Endothelial cell of umbilical vein (primary cell): ENCODE data around the gene C1orf216. TPM values are rescaled to one million over a fixed set of nuclear protein-coding genes. Genes with fewer than 3 reads are reported as not detected.

Source experiments
- BruUV-seq: library from RNA; stranded (reverse); fragments of 400-500 nt; replicated peaks from 2 replicates; lab custom pipeline; 2021; lab: Mats Ljungman, UMichigan
- CTCF ChIA-PET: fragments of 300-600, 350-600 bp; sonication (Branson Sonifier 250); formaldehyde crosslinking; loops from one replicate; lab custom pipeline; 2021; ENCODE audit warnings: antibody characterized with exemption, inconsistent platforms; lab: Charles Lee
- POLR2A ChIA-PET: fragments of 300-600, 350-600 bp; sonication (Branson Sonifier 250); formaldehyde crosslinking; loops from one replicate; lab custom pipeline; 2021; ENCODE audit warnings: antibody characterized with exemption, inconsistent platforms; lab: Charles Lee
- DNase-seq: peaks from one replicate; pipeline ENCODE4 v3.0.0-alpha.2; 2011; ENCODE audit warnings: low read depth, low spot score
- FAIRE-seq: peaks from 2 replicates; lab custom pipeline; 2011; peaks lifted over from hg19 to GRCh38; lab: Jason Lieb, UNC
- H2AFZ ChIP-seq: 2 replicates; pipeline ENCODE4 v1.6.0; 2012; ENCODE audit warnings: low read depth, low read length, control low read depth, inconsistent platforms
- H3K27ac ChIP-seq: 2 replicates; pipeline ENCODE4 v1.5.1; 2011; ENCODE audit warnings: low read depth, mild to moderate bottlenecking, control low read depth, low read length, moderate library complexity; ENCODE audit not compliant: insufficient read depth
- H3K27me3 ChIP-seq, 2 experiments: 2 replicates each; pipeline versions ENCODE4 v1.6.0 to v1.6.1; 2011; ENCODE audit warnings: low read length in 2 of 2, mixed read lengths in 1 of 2; ENCODE audit not compliant: control insufficient read depth in 2 of 2, insufficient read depth in 2 of 2
- H3K36me3 ChIP-seq, 2 experiments: 2 replicates in 1 of 2; 3 replicates in 1 of 2; pipeline ENCODE4 v1.5.1; 2011; ENCODE audit warnings: low read length in 2 of 2, mild to moderate bottlenecking in 1 of 2, moderate library complexity in 1 of 2; ENCODE audit not compliant: control insufficient read depth in 2 of 2, insufficient read depth in 2 of 2; ENCODE audit errors: extremely low read depth in 1 of 2
- H3K4me1 ChIP-seq: 3 replicates; pipeline ENCODE4 v1.5.1; 2011; ENCODE audit warnings: mild to moderate bottlenecking, low read length; ENCODE audit not compliant: control insufficient read depth, insufficient read depth; ENCODE audit errors: extremely low read depth
- H3K4me2 ChIP-seq: 2 replicates; pipeline ENCODE4 v1.6.1; 2011; ENCODE audit warnings: low read length, control low read depth, mixed read lengths; ENCODE audit not compliant: insufficient read depth
- H3K4me3 ChIP-seq, 3 experiments: fragments of 200-600 bp in 1 of 3; sonication (generic), shearing (Covaris generic) in 1 of 3; replicated peaks in 1 of 3; 2 replicates each; pipeline ENCODE4 v1.5.1; 2011 to 2016; ENCODE audit warnings: control low read depth in 3 of 3, low read length in 3 of 3, mild to moderate bottlenecking in 2 of 3, inconsistent platforms in 1 of 3, low read depth in 1 of 3, moderate library complexity in 1 of 3; ENCODE audit not compliant: insufficient read depth in 1 of 3
- H3K79me2 ChIP-seq: 2 replicates; pipeline ENCODE4 v1.6.0; 2012; ENCODE audit warnings: low read length, inconsistent platforms; ENCODE audit not compliant: control insufficient read depth, insufficient read depth
- H3K9ac ChIP-seq: replicated peaks from 2 replicates; pipeline ENCODE3; 2011; ENCODE audit warnings: low read length, control low read depth; ENCODE audit not compliant: insufficient read depth; ENCODE audit errors: extremely low read depth
- H3K9me1 ChIP-seq: replicated peaks from 3 replicates; pipeline ENCODE4 v1.6.0; 2011; ENCODE audit warnings: mild to moderate bottlenecking, low read length; ENCODE audit not compliant: control insufficient read depth, insufficient read depth; ENCODE audit errors: extremely low read depth
- H3K9me3 ChIP-seq: replicated peaks from 2 replicates; pipeline ENCODE4 v1.5.1; 2012; ENCODE audit warnings: low read length, inconsistent platforms; ENCODE audit not compliant: control insufficient read depth, insufficient read depth
- H4K20me1 ChIP-seq: replicated peaks from 2 replicates; pipeline ENCODE3; 2011; ENCODE audit warnings: mild to moderate bottlenecking, low read length; ENCODE audit not compliant: control insufficient read depth, insufficient read depth; ENCODE audit errors: extremely low read depth
- CTCF ChIP-seq, 2 donors: IDR thresholded peaks; 1 replicate in 1 of 2; 2 replicates in 1 of 2; pipeline ENCODE4 v1.5.1; 2011; ENCODE audit warnings: low read length in 2 of 2, mild to moderate bottlenecking in 2 of 2, moderate library complexity in 2 of 2, control low read depth in 1 of 2, inconsistent platforms in 1 of 2, low read depth in 1 of 2; ENCODE audit not compliant: insufficient read depth in 1 of 2; ENCODE audit errors: extremely low read depth in 1 of 2
- EZH2 ChIP-seq: IDR thresholded peaks from 2 replicates; pipeline ENCODE4 v1.6.1; 2012; ENCODE audit warnings: borderline replicate concordance, low read depth, mild to moderate bottlenecking, moderate library complexity, low read length, inconsistent platforms; ENCODE audit not compliant: severe bottlenecking
- FOS ChIP-seq: IDR thresholded peaks from 2 replicates; pipeline ENCODE4 v1.6.1; 2011; ENCODE audit warnings: mild to moderate bottlenecking, low read length, moderate library complexity, borderline replicate concordance; ENCODE audit not compliant: insufficient read depth
- GATA2 ChIP-seq: IDR thresholded peaks from 2 replicates; pipeline ENCODE4 v1.7.0; 2011; ENCODE audit warnings: low read depth, mild to moderate bottlenecking, moderate library complexity, mixed read lengths, low read length; ENCODE audit not compliant: insufficient read length, insufficient read depth
- JUN ChIP-seq: IDR thresholded peaks from 2 replicates; pipeline ENCODE4 v1.6.1; 2011; ENCODE audit warnings: borderline replicate concordance, low read depth; ENCODE audit not compliant: insufficient read length, insufficient read depth
- MAX ChIP-seq: IDR thresholded peaks from 2 replicates; pipeline ENCODE4 v1.6.1; 2011; ENCODE audit not compliant: insufficient read depth, insufficient read length
- MYC ChIP-seq: IDR thresholded peaks from one replicate; pipeline ENCODE4 v1.6.1; 2011; ENCODE audit warnings: mild to moderate bottlenecking, low read depth, low read length
- POLR2A ChIP-seq: IDR thresholded peaks from 2 replicates; pipeline ENCODE4 v1.6.1; 2012; ENCODE audit warnings: low read depth, mild to moderate bottlenecking, control low read depth, low read length
- POLR2AphosphoS5 ChIP-seq: IDR thresholded peaks from 2 replicates; pipeline ENCODE4 v1.6.1; 2012; ENCODE audit warnings: low read depth, mild to moderate bottlenecking, control low read depth, low read length, moderate library complexity; ENCODE audit not compliant: insufficient read depth
- dilution Hi-C: fragments of 300-500 bp; cut with MboI; formaldehyde crosslinking; loops from one replicate; pipeline ENCODE4 v1.15.0; 2019; ENCODE audit warnings: low sequenced_read_pairs; ENCODE audit not compliant: extremely low pct_ligation_motif_present
- intact Hi-C: fragments of 100-400 bp; cut with micrococcal nuclease; formaldehyde crosslinking; loops from one replicate; pipeline ENCODE4 v1.10.0; 2022
- polyA plus RNA-seq, 4 experiments: library from polyadenylated mRNA; depleted of rRNA in 3 of 4; stranded (reverse) in 3 of 4; unstranded in 1 of 4; fragments of >200 nt; gene quantifications; 2 replicates each; pipeline versions ENCODE4 v1.2.1 to v1.2.3, GENCODE V29; 2011 to 2012; ENCODE audit warnings: missing spikeins in 1 of 4
- total RNA-seq: library from RNA; stranded (reverse); gene quantifications from 2 replicates; pipeline ENCODE4 v1.2.3, GENCODE V29; 2021

Gene C1orf216
- total and polyA plus RNA-seq, 2 donors (not counting 3 experiments of a cell fraction or from before 2014, with no cell fraction given), result 13.3 to 15.3 TPM

GRCh38 chr1:35764283-35764682, 45.6 kb upstream of the C1orf216 start:
- BruUV-seq, result no TSS peak

More at GRCh38 chr1:35764283-35764682, 45.6 kb upstream of the C1orf216 start:
- H3K4me3 ChIP-seq, result no peak overlapping the region
- CTCF ChIA-PET, result interaction anchor here (2.4 kb wide), 1 partner anchor 49 kb away, joined by 7 read pairs; no protein-coding TSS in a partner anchor
- H3K9ac ChIP-seq, result no peak overlapping the region
- H3K27me3 ChIP-seq, result no peaks in the 10 kb centered on the region
- H2AFZ ChIP-seq, result no peak overlapping the region
- POLR2A ChIA-PET, result no interaction called here
- intact Hi-C loops, result no loop called here
- H3K79me2 ChIP-seq, result peaks cover 33% of the 10 kb centered on the region
- H3K9me1 ChIP-seq, result no peaks in the 10 kb centered on the region
- H3K9me3 ChIP-seq, result no peaks in the 10 kb centered on the region
- H3K4me1 ChIP-seq, result peaks cover 31% of the 10 kb centered on the region
- TF ChIP-seq CTCF (IDR thresholded peaks at IDR 0.05; ENCODE audit: extremely low read depth in 1 of 2, insufficient read depth in 1 of 2, low read depth in 1 of 2, low read length in 2 of 2) (no peak), JUN (no peak), EZH2 (no peak), POLR2AphosphoS5 (no peak), GATA2 (no peak), MAX (no peak), FOS (no peak), POLR2A (no peak), MYC (no peak)
- no peak overlapping the region for H3K4me2 ChIP-seq
- H4K20me1 ChIP-seq, result no peaks in the 10 kb centered on the region
- H3K27ac ChIP-seq, result no peak overlapping the region
- no peak for DNase-seq
- peaks cover 0 to 5% of the 10 kb centered on the region in 2 experiments for H3K36me3 ChIP-seq
- dilution Hi-C loops, result no loop called here
- no peak for FAIRE-seq
